OCI-LY3 (cell line): Measurements from ENCODE around the gene ATP6V1G2.
"Not testable (repeated sequence)": the region's sequence is repeated elsewhere in the genome, so short reads cannot be mapped to it uniquely, and the experiment has no call there.

ENCODE experiments used
- EZH2phosphoT487 ChIP-seq: fragments of 200-600 bp; shearing (Covaris generic); IDR thresholded peaks from 2 replicates; pipeline ENCODE4 v1.6.1; 2018; ENCODE audit warnings: antibody characterized with exemption, mixed run types, low read depth
- TF ChIP-seq, protein P1 (sequence below): fragments of 200-600, 300-600 bp; sonication (generic); IDR thresholded peaks from 2 replicates; pipeline ENCODE4 v1.5.1; 2014; ENCODE audit warnings: antibody characterized with exemption, low read length, low read depth

DNA sequence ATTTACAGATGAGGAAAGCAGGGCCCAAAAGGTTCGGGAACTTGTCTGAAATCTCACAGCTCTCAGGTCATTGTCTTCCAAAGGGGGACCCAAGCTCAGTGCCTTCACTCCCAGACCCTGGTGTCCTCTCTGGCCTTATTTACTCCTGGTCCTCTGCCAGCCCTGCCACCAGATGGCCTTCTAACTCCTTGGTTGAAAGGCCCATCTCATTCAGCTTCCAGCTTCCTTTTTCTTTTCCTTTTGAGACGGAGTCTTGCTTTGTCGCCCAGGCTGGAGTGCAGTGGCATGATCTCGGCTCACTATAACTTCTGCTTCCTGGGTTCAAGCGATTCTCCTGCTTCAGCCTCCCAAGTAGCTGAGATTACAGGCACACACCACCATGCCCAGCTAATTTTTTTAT lies 5.0 kb upstream of the ATP6V1G2 start:
- TF ChIP-seq, protein P1, sequence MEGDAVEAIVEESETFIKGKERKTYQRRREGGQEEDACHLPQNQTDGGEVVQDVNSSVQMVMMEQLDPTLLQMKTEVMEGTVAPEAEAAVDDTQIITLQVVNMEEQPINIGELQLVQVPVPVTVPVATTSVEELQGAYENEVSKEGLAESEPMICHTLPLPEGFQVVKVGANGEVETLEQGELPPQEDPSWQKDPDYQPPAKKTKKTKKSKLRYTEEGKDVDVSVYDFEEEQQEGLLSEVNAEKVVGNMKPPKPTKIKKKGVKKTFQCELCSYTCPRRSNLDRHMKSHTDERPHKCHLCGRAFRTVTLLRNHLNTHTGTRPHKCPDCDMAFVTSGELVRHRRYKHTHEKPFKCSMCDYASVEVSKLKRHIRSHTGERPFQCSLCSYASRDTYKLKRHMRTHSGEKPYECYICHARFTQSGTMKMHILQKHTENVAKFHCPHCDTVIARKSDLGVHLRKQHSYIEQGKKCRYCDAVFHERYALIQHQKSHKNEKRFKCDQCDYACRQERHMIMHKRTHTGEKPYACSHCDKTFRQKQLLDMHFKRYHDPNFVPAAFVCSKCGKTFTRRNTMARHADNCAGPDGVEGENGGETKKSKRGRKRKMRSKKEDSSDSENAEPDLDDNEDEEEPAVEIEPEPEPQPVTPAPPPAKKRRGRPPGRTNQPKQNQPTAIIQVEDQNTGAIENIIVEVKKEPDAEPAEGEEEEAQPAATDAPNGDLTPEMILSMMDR: peak; percentile 65
- TF ChIP-seq EZH2phosphoT487: not testable (repeated sequence)
